ENCODE results near the gene FBXW8.

Gene FBXW8

GRCh38 chr12:117014342-117014887 lies 103.7 kb downstream of the FBXW8 start:
- TF ChIP-seq CTCF (IDR thresholded peaks at IDR 0.05; ENCODE audit: borderline replicate concordance, insufficient read depth, low read depth, low read length), result no peak

GRCh38 chr12:117015811-117016210 lies 105.1 kb downstream of the FBXW8 start:
- no peak overlapping the region for H3K4me3 ChIP-seq (ENCODE audit: low read depth, low read length)
- TF ChIP-seq CTCF (IDR thresholded peaks at IDR 0.05; ENCODE audit: borderline replicate concordance, insufficient read depth, low read depth, low read length), result no peak

More at GRCh38 chr12:117014342-117014887, 103.7 kb downstream of the FBXW8 start:
- no peak overlapping the region for H3K4me3 ChIP-seq (ENCODE audit: low read depth, low read length)

- H3K4me3 ChIP-seq (ENCODE audit: low read depth, low read length), result no peak overlapping the region
- TF ChIP-seq CTCF (IDR thresholded peaks at IDR 0.05; ENCODE audit: borderline replicate concordance, insufficient read depth, low read depth, low read length), result no peak
These were observed 107.1 kb downstream of the FBXW8 start for GRCh38 chr12:117017807-117018206.

GRCh38 chr12:117018276-117018675 lies 107.5 kb downstream of the FBXW8 start:
- no peak overlapping the region for H3K4me3 ChIP-seq (ENCODE audit: low read depth, low read length)
- TF ChIP-seq CTCF (IDR thresholded peaks at IDR 0.05; ENCODE audit: borderline replicate concordance, insufficient read depth, low read depth, low read length), result no peak

GRCh38 chr12:117018685-117019084 lies 107.9 kb downstream of the FBXW8 start:
- TF ChIP-seq CTCF (IDR thresholded peaks at IDR 0.05; ENCODE audit: borderline replicate concordance, insufficient read depth, low read depth, low read length), result no peak
- no peak overlapping the region for H3K4me3 ChIP-seq (ENCODE audit: low read depth, low read length)

- TF ChIP-seq CTCF (IDR thresholded peaks at IDR 0.05; ENCODE audit: borderline replicate concordance, insufficient read depth, low read depth, low read length), result no peak
- no peak overlapping the region for H3K4me3 ChIP-seq (ENCODE audit: low read depth, low read length)
These were observed 109.1 kb downstream of the FBXW8 start for GRCh38 chr12:117019866-117020265.

- no peak overlapping the region for H3K4me3 ChIP-seq (ENCODE audit: low read depth, low read length)
- TF ChIP-seq CTCF (IDR thresholded peaks at IDR 0.05; ENCODE audit: borderline replicate concordance, insufficient read depth, low read depth, low read length), result no peak
These were observed 109.9 kb downstream of the FBXW8 start for GRCh38 chr12:117020536-117021220.
